ENCODE results near the gene RERE.
A peak's percentile ranks its signal among the peaks of the same experiment; 100 is the strongest.

The RERE gene

GRCh38 chr1:8679395-8679800, 138.0 kb downstream of the RERE start:
- FAIRE-seq (no peak), DNase-seq (ENCODE audit: insufficient read length) (no peak)
- TF ChIP-seq TAF1 (IDR thresholded peaks at IDR 0.05; ENCODE audit: borderline replicate concordance, low read depth, low read length), result no peak
- TF ChIP-seq POLR2AphosphoS5 (IDR thresholded peaks at IDR 0.05; ENCODE audit: low read depth, low read length), result no peak
- no peak for TF ChIP-seq POLR2A (IDR thresholded peaks at IDR 0.05; ENCODE audit: low read depth, low read length)

GRCh38 chr1:8678673-8679394, 138.6 kb downstream of the RERE start:
- FAIRE-seq (no peak), DNase-seq (ENCODE audit: insufficient read length) (no peak)
- TF ChIP-seq POLR2AphosphoS5 (IDR thresholded peaks at IDR 0.05; ENCODE audit: low read depth, low read length), result no peak

- TF ChIP-seq POLR2A (IDR thresholded peaks at IDR 0.05; ENCODE audit: low read depth, low read length) (no peak), TAF1 (IDR thresholded peaks at IDR 0.05; ENCODE audit: borderline replicate concordance, low read depth, low read length) (no peak), POLR2AphosphoS5 (IDR thresholded peaks at IDR 0.05; ENCODE audit: low read depth, low read length) (no peak)
- no peak for DNase-seq (ENCODE audit: insufficient read length)
- FAIRE-seq, result no peak
Measured at GRCh38 chr1:8677782-8678181, 139.7 kb downstream of the RERE start.

GRCh38 chr1:8676813-8677212, 140.6 kb downstream of the RERE start:
- TF ChIP-seq POLR2AphosphoS5 (IDR thresholded peaks at IDR 0.05; ENCODE audit: low read depth, low read length) (no peak), POLR2A (IDR thresholded peaks at IDR 0.05; ENCODE audit: low read depth, low read length) (no peak), TAF1 (IDR thresholded peaks at IDR 0.05; ENCODE audit: borderline replicate concordance, low read depth, low read length) (no peak)
- no peak for DNase-seq (ENCODE audit: insufficient read length)
- no peak for FAIRE-seq

GRCh38 chr1:8676072-8676471, 141.4 kb downstream of the RERE start:
- no peak for TF ChIP-seq TAF1 (IDR thresholded peaks at IDR 0.05; ENCODE audit: borderline replicate concordance, low read depth, low read length)
- no peak for TF ChIP-seq POLR2AphosphoS5 (IDR thresholded peaks at IDR 0.05; ENCODE audit: low read depth, low read length)
- TF ChIP-seq POLR2A (IDR thresholded peaks at IDR 0.05; ENCODE audit: low read depth, low read length), result no peak
- DNase-seq (ENCODE audit: insufficient read length) (no peak), FAIRE-seq (no peak)

- FAIRE-seq, result no peak
- TF ChIP-seq POLR2AphosphoS5 (IDR thresholded peaks at IDR 0.05; ENCODE audit: low read depth, low read length), result no peak
- no peak for TF ChIP-seq TAF1 (IDR thresholded peaks at IDR 0.05; ENCODE audit: borderline replicate concordance, low read depth, low read length)
- no peak for TF ChIP-seq POLR2A (IDR thresholded peaks at IDR 0.05; ENCODE audit: low read depth, low read length)
- DNase-seq (ENCODE audit: insufficient read length), result no peak
Measured at GRCh38 chr1:8674912-8675311, 142.5 kb downstream of the RERE start.

GRCh38 chr1:8674481-8674880, 143.0 kb downstream of the RERE start:
- DNase-seq (ENCODE audit: insufficient read length) (no peak), FAIRE-seq (no peak)
- TF ChIP-seq TAF1 (IDR thresholded peaks at IDR 0.05; ENCODE audit: borderline replicate concordance, low read depth, low read length) (no peak), POLR2A (IDR thresholded peaks at IDR 0.05; ENCODE audit: low read depth, low read length) (no peak), POLR2AphosphoS5 (IDR thresholded peaks at IDR 0.05; ENCODE audit: low read depth, low read length) (no peak)

GRCh38 chr1:8671306-8671917, 146.0 kb downstream of the RERE start:
- TF ChIP-seq POLR2AphosphoS5 (IDR thresholded peaks at IDR 0.05; ENCODE audit: low read depth, low read length) (no peak), POLR2A (IDR thresholded peaks at IDR 0.05; ENCODE audit: low read depth, low read length) (no peak), TAF1 (IDR thresholded peaks at IDR 0.05; ENCODE audit: borderline replicate concordance, low read depth, low read length) (no peak)
- DNase-seq (ENCODE audit: insufficient read length) (peak; percentile 25), FAIRE-seq (no peak)

GRCh38 chr1:8670371-8670818, 147.0 kb downstream of the RERE start:
- FAIRE-seq, result no peak
- no peak for DNase-seq (ENCODE audit: insufficient read length)

GRCh38 chr1:8669606-8670335, 147.7 kb downstream of the RERE start:
- DNase-seq (ENCODE audit: insufficient read length) (no peak), FAIRE-seq (no peak)
- no peak for TF ChIP-seq POLR2A (IDR thresholded peaks at IDR 0.05; ENCODE audit: low read depth, low read length)
- no peak for TF ChIP-seq POLR2AphosphoS5 (IDR thresholded peaks at IDR 0.05; ENCODE audit: low read depth, low read length)
- TF ChIP-seq TAF1 (IDR thresholded peaks at IDR 0.05; ENCODE audit: borderline replicate concordance, low read depth, low read length), result no peak

More at GRCh38 chr1:8670371-8670818, 147.0 kb downstream of the RERE start:
- TF ChIP-seq POLR2A (IDR thresholded peaks at IDR 0.05; ENCODE audit: low read depth, low read length), result no peak
- no peak for TF ChIP-seq POLR2AphosphoS5 (IDR thresholded peaks at IDR 0.05; ENCODE audit: low read depth, low read length)

- no peak for DNase-seq (ENCODE audit: insufficient read length)
- TF ChIP-seq TAF1 (IDR thresholded peaks at IDR 0.05; ENCODE audit: borderline replicate concordance, low read depth, low read length) (no peak), POLR2A (IDR thresholded peaks at IDR 0.05; ENCODE audit: low read depth, low read length) (no peak), POLR2AphosphoS5 (IDR thresholded peaks at IDR 0.05; ENCODE audit: low read depth, low read length) (no peak)
- no peak for FAIRE-seq
Measured at GRCh38 chr1:8667869-8668594, 149.4 kb downstream of the RERE start.
